Gastroesophageal sphincter (tissue), 4 donors: Measurements from ENCODE around the gene IL1RAPL2. TPM values are rescaled to one million over a fixed set of nuclear protein-coding genes. Genes with fewer than 3 reads are reported as not detected.

Experiments
- ATAC-seq: fragments of 150-250 bp; one replicate; pipeline ENCODE4 v1.9.1; 2016; ENCODE audit warnings: mild to moderate bottlenecking, moderate library complexity
- H3K27ac ChIP-seq, 4 donors: fragments of 200-600 bp; sonication (generic) in 3 of 4; 1 replicate in 3 of 4; 2 replicates in 1 of 4; pipeline ENCODE4 v1.5.1; 2016 to 2019
- H3K27me3 ChIP-seq: fragments of 200-600 bp; sonication (generic); one replicate; pipeline ENCODE4 v1.5.1; 2019
- H3K36me3 ChIP-seq, 2 donors: fragments of 200-600 bp; sonication (generic); one replicate each; pipeline ENCODE4 v1.5.1; 2019; ENCODE audit warnings: control low read depth in 1 of 2
- H3K4me1 ChIP-seq, 3 donors: fragments of 200-600 bp; sonication (generic); 1 replicate in 2 of 3; 2 replicates in 1 of 3; pipeline ENCODE4 v1.5.1; 2016 to 2019; ENCODE audit warnings: control low read depth in 2 of 3
- H3K4me3 ChIP-seq, 2 donors: fragments of 200-600 bp; sonication (generic); one replicate each; pipeline ENCODE4 v1.5.1; 2019; ENCODE audit warnings: mild to moderate bottlenecking in 1 of 2, moderate library complexity in 1 of 2
- H3K9me3 ChIP-seq, 3 donors: fragments of 200-600 bp; sonication (generic); one replicate each; pipeline ENCODE4 v1.5.1; 2017 to 2019; ENCODE audit warnings: control low read depth in 2 of 3
- EP300 ChIP-seq: sonication (generic); formaldehyde crosslinking; IDR thresholded peaks from one replicate; pipeline ENCODE4 v1.6.1; 2017; ENCODE audit warnings: antibody characterized with exemption, mild to moderate bottlenecking
- POLR2A ChIP-seq, 2 donors: fragments of 450-650 bp; IDR thresholded peaks; one replicate each; pipeline ENCODE4 v1.6.1; 2017; ENCODE audit warnings: antibody characterized with exemption in 2 of 2, mild to moderate bottlenecking in 2 of 2, moderate library complexity in 1 of 2
- POLR2AphosphoS5 ChIP-seq: sonication (generic); formaldehyde crosslinking; IDR thresholded peaks from one replicate; pipeline ENCODE4 v1.6.1; 2017; ENCODE audit warnings: antibody characterized with exemption
- WGBS, 2 donors: methylation state at CpG; one replicate each; pipeline ENCODE4 v1.1.5; 2018; ENCODE audit warnings: low coverage in 1 of 2; 5-methylcytosine and 5-hydroxymethylcytosine counted together
- total RNA-seq, 4 donors: library from RNA; depleted of rRNA; stranded (reverse); fragments of >200 nt; gene quantifications; one replicate each; pipeline ENCODE4 v1.1.0, GENCODE V29; 2016
- TF ChIP-seq, protein P1 (sequence below), 4 experiments: fragments of 200-600 bp in 2 of 4; fragments of 450-650 bp in 2 of 4; sonication (generic) in 1 of 4; IDR thresholded peaks; one replicate each; pipeline ENCODE4 v1.5.1; 2017 to 2019; ENCODE audit warnings: antibody characterized with exemption in 4 of 4, mild to moderate bottlenecking in 2 of 4, moderate library complexity in 2 of 4

Gene IL1RAPL2
- total RNA-seq, 4 donors from 2014 or later: 0.54 TPM; not detected in 2

DNA sequence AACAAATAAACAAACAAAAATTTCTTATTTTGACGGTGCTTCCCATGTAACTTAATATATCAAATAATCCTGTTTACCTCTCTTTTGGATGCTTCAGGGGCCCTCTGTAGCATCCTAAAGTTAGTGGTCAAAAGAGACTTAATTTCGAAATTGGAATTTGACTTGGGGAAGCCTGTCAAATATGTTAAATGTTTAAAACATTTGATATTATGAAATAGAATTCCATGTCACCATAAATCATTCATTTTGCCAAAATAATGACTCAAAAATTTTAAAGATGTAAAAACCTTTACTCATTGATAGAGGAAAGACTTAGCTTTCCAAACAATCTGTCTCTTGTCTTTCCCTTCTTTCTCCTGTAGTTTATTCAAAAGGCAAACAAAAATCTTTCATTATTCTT is 675.1 kb downstream of the IL1RAPL2 start:
- WGBS, 2 donors: 71 to 83% methylated on average over 1 of the region's 2 CpGs
- H3K4me1 ChIP-seq: no peaks in the 10 kb centered on the region
- H3K36me3 ChIP-seq: no peaks in the 10 kb centered on the region
- ATAC-seq: no peak
- H3K4me3 ChIP-seq: no peak overlapping the region
- TF ChIP-seq, protein P1, sequence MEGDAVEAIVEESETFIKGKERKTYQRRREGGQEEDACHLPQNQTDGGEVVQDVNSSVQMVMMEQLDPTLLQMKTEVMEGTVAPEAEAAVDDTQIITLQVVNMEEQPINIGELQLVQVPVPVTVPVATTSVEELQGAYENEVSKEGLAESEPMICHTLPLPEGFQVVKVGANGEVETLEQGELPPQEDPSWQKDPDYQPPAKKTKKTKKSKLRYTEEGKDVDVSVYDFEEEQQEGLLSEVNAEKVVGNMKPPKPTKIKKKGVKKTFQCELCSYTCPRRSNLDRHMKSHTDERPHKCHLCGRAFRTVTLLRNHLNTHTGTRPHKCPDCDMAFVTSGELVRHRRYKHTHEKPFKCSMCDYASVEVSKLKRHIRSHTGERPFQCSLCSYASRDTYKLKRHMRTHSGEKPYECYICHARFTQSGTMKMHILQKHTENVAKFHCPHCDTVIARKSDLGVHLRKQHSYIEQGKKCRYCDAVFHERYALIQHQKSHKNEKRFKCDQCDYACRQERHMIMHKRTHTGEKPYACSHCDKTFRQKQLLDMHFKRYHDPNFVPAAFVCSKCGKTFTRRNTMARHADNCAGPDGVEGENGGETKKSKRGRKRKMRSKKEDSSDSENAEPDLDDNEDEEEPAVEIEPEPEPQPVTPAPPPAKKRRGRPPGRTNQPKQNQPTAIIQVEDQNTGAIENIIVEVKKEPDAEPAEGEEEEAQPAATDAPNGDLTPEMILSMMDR (IDR thresholded peaks at IDR 0.05): no peak
- TF ChIP-seq POLR2A (IDR thresholded peaks at IDR 0.05) (no peak), POLR2AphosphoS5 (no peak)
- H3K27ac ChIP-seq: no peak overlapping the region
- no peaks in the 10 kb centered on the region for H3K27me3 ChIP-seq
- no peaks in the 10 kb centered on the region for H3K9me3 ChIP-seq

DNA sequence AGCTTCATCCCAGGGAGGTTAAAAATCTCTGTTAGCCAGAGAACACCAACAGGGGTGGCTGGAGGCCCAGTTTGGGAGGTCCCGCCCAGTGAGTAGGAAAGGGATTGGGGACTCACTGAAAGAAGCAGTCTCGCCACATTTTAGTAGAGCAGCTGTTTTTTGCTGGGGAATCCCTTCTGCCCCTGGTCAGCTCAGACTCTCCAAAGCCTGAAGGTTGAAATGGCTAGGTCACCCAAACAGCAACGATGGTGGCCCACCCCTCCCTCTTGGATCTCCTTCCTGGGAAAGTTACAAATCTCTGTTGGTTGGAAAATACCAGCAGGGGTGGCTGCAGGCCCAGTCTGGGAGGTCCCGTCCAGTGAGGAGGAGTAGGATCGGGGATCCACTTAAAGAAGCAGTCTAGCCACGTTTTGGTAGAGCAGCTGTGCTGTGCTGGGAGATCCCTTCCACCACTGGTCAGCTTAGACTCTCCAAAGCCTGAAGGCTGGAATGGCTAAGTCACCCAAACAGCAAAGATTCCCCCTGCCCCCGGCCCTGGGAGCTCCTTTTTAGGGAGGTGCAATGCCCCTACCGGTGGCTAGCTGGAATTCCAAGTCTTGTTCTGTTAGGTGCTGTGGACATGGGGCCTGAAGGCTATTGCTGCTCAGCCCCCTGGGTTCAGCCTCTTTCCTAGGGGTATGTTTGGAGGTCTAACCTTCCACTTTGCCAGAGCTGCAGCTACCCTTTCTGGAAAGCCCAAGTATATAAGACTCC is 694.5 kb downstream of the IL1RAPL2 start:
- 81% methylated on average over 3 of the region's 8 CpGs; no CpG with 5 or more reads in 1 of the 2 donors for WGBS, 2 donors
- no peaks in the 10 kb centered on the region for H3K27me3 ChIP-seq
- H3K9me3 ChIP-seq: no peaks in the 10 kb centered on the region
- no peak for ATAC-seq
- TF ChIP-seq POLR2AphosphoS5: no peak
- no peak for TF ChIP-seq POLR2A (IDR thresholded peaks at IDR 0.05)
- TF ChIP-seq, protein P1 (IDR thresholded peaks at IDR 0.05): no peak
- no peak for TF ChIP-seq EP300
- H3K4me1 ChIP-seq: no peaks in the 10 kb centered on the region
- no peak overlapping the region for H3K4me3 ChIP-seq
- H3K27ac ChIP-seq: no peak overlapping the region
- no peaks in the 10 kb centered on the region for H3K36me3 ChIP-seq

DNA sequence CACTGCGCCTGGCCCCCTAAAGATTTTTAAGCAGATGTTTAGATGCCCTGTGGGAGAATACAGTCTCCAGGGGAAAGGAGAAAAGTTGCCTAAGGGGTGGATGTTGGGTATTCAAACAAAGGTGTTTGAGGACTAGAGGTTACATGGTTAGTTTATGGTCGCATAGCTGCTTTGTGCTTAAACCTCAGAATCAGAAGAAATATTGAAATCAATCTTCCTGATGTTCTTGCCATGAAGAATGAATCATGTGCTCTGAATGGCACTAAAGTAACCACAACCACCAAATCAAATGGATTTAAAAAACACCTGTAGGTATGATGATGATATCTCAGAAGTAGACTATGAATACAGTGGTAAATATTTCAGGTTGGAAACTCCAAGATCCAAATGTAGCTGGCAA is 697.2 kb downstream of the IL1RAPL2 start:
- Histone ChIP-seq H3K4me1 (no peaks in the 10 kb centered on the region), H3K9me3 (no peaks in the 10 kb centered on the region), H3K27me3 (no peaks in the 10 kb centered on the region), H3K4me3 (no peak overlapping the region), H3K27ac (no peak overlapping the region), H3K36me3 (no peaks in the 10 kb centered on the region)
- no peak for ATAC-seq
- TF ChIP-seq EP300 (no peak), POLR2A (IDR thresholded peaks at IDR 0.05) (no peak), POLR2AphosphoS5 (no peak)
- TF ChIP-seq, protein P1 (IDR thresholded peaks at IDR 0.05): no peak
- WGBS, 2 donors: 57 to 80% methylated on average over 1 of the region's 2 CpGs

- Histone ChIP-seq H3K36me3 (no peaks in the 10 kb centered on the region), H3K27ac (no peak overlapping the region), H3K27me3 (no peaks in the 10 kb centered on the region), H3K9me3 (no peaks in the 10 kb centered on the region), H3K4me3 (no peak overlapping the region), H3K4me1 (no peaks in the 10 kb centered on the region)
- WGBS, 2 donors: 80% methylated on average over 1 of the region's 1 CpG; no CpG with 5 or more reads in 1 of the 2 donors
- no peak for TF ChIP-seq POLR2AphosphoS5
- no peak for TF ChIP-seq EP300
- TF ChIP-seq, protein P1 (IDR thresholded peaks at IDR 0.05): no peak
- no peak for TF ChIP-seq POLR2A (IDR thresholded peaks at IDR 0.05)
- no peak for ATAC-seq
Measured at GRCh38 chrX:105263801-105264200, 697.8 kb downstream of the IL1RAPL2 start.

DNA sequence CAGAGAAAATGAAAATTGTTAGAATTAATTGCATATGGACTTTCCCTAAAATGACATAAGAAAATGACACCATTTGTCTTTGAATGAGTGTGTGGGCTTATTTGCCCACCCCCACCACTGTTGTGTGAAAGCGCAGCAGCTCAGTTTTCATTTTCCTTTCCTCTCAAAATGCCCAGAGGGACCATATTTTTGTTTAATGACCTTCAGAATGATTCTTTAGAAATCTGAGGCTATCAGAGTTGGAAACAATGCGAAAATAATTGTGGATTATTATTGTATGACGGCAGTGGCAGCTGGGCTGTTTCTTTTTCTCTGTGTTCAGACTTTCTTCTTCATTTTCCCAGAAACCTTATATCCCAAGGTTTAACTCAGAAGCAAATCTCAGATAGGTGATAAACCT is 699.1 kb downstream of the IL1RAPL2 start:
- Histone ChIP-seq H3K4me1 (no peaks in the 10 kb centered on the region), H3K36me3 (no peaks in the 10 kb centered on the region), H3K9me3 (no peaks in the 10 kb centered on the region), H3K27me3 (no peaks in the 10 kb centered on the region), H3K4me3 (no peak overlapping the region), H3K27ac (no peak overlapping the region)
- WGBS, 2 donors: 58 to 83% methylated on average over 2 of the region's 3 CpGs
- no peak for ATAC-seq
- no peak for TF ChIP-seq POLR2AphosphoS5
- TF ChIP-seq, protein P1 (IDR thresholded peaks at IDR 0.05): no peak
- no peak for TF ChIP-seq POLR2A (IDR thresholded peaks at IDR 0.05)
- TF ChIP-seq EP300: no peak
